Measurements from ENCODE around the gene LEUTX.
"Not testable (repeated sequence)": the region's sequence is repeated elsewhere in the genome, so short reads cannot be mapped to it uniquely, and the experiment has no call there.

LEUTX gene

GRCh38 chr19:39745643-39746042 is 33.0 kb upstream of the LEUTX start:
- no peak for DNase-seq
- no peak overlapping the region for H3K27ac ChIP-seq (ENCODE audit: insufficient read depth, low read length, poor library complexity, severe bottlenecking)

DNA sequence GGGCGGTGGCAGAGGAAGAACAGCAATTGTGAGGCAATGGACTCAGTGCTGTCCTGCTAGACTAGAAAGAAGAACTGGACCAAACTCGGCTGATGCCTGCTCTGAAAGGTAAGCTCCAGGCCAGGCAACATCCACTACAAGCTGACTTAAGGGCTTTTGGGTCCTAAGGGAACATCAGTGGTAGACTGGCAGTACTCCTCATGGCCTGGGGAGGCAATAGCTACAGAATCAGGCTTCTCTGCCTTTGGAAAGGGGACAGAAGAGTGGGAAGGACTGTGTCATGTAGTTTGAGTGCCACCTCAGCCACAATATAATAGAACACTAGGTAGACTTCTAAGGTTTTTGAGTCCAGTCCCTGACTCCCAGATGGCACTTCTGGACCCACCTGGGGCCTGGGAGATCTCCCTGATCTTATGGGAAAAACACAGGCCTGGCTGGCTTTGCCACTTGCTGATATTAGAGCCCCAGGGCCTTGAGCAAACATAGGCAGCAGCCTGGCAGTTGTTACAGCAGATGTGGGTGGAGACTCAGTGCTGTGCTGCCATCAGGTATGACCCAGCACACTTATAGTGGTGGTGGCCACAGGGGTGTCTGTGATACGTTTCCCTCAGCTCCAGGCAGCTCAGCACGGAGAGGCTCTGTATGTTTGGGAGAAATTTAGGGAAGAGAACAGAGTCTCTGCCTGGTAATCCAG is 31.7 kb upstream of the LEUTX start:
- no peak for DNase-seq
- no peaks in the 10 kb centered on the region for H3K4me1 ChIP-seq (ENCODE audit: control insufficient read depth, insufficient read depth, low read length, poor library complexity, severe bottlenecking)
- H3K27me3 ChIP-seq (replicated peaks; ENCODE audit: control insufficient read depth, insufficient read depth, low read length, poor library complexity, severe bottlenecking) = no peaks in the 10 kb centered on the region
- H3K4me3 ChIP-seq (ENCODE audit: insufficient read depth, low read depth, low read length, poor library complexity, severe bottlenecking) = no peak overlapping the region
- no peaks in the 10 kb centered on the region for H3K36me3 ChIP-seq (ENCODE audit: control insufficient read depth, insufficient read depth, low read length)
- H3K9me3 ChIP-seq (ENCODE audit: control insufficient read depth, low read length) = no peaks in the 10 kb centered on the region
- no peak overlapping the region for H3K27ac ChIP-seq (ENCODE audit: insufficient read depth, low read length, poor library complexity, severe bottlenecking)

More at GRCh38 chr19:39745643-39746042, 33.0 kb upstream of the LEUTX start:
- Histone ChIP-seq H3K4me1 (ENCODE audit: control insufficient read depth, insufficient read depth, low read length, poor library complexity, severe bottlenecking) (no peaks in the 10 kb centered on the region), H3K4me3 (ENCODE audit: insufficient read depth, low read depth, low read length, poor library complexity, severe bottlenecking) (no peak overlapping the region), H3K9me3 (ENCODE audit: control insufficient read depth, low read length) (no peaks in the 10 kb centered on the region), H3K27me3 (replicated peaks; ENCODE audit: control insufficient read depth, insufficient read depth, low read length, poor library complexity, severe bottlenecking) (no peaks in the 10 kb centered on the region), H3K36me3 (ENCODE audit: control insufficient read depth, insufficient read depth, low read length) (no peaks in the 10 kb centered on the region)

DNA sequence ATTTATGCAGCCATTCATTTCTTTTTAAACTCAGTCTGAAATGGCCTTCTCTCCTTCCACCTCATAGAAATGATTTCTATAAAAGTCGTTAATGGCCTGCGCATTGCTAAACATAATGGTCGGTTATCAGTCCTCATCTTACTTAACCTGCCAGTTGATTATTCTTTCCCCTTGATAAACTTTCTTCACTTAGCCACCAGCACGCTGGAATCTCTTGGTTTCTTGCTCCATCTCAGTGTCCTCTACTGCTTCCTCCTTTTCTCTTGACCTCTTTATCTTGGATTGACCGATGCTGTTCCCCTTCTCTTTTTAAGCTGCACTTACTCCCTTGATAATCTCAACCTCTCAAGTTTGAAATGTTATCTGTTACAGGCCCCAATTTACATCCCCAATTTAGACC is 28.7 kb upstream of the LEUTX start:
- H3K9me3 ChIP-seq (ENCODE audit: control insufficient read depth, low read length) = no peaks in the 10 kb centered on the region
- DNase-seq = no peak
- no peaks in the 10 kb centered on the region for H3K36me3 ChIP-seq (ENCODE audit: control insufficient read depth, insufficient read depth, low read length)
- no peak overlapping the region for H3K27ac ChIP-seq (ENCODE audit: insufficient read depth, low read length, poor library complexity, severe bottlenecking)
- H3K27me3 ChIP-seq (replicated peaks; ENCODE audit: control insufficient read depth, insufficient read depth, low read length, poor library complexity, severe bottlenecking) = no peaks in the 10 kb centered on the region
- no peak overlapping the region for H3K4me3 ChIP-seq (ENCODE audit: insufficient read depth, low read depth, low read length, poor library complexity, severe bottlenecking)
- no peaks in the 10 kb centered on the region for H3K4me1 ChIP-seq (ENCODE audit: control insufficient read depth, insufficient read depth, low read length, poor library complexity, severe bottlenecking)

DNA sequence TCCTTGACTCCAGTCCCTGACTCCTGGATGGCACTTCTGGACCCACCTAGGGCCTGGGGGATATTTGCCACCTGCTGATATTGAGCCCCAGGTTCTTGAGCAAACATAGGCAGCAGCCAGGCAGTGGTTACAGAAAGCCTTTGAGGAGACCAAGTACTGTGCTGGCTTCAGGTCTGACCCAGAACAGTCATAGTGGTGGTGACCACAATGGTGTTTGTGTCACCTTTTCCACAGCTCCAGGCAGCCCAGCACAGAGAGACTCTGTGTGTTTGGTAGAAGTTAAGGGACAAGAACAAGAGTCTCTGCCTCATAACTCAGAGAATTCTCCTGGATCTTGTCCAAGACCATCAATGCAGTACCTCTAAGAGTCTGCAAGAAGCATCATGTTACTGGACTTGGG is 26.3 kb upstream of the LEUTX start:
- DNase-seq = no peak
- no peaks in the 10 kb centered on the region for H3K27me3 ChIP-seq (replicated peaks; ENCODE audit: control insufficient read depth, insufficient read depth, low read length, poor library complexity, severe bottlenecking)
- H3K36me3 ChIP-seq (ENCODE audit: control insufficient read depth, insufficient read depth, low read length) = no peaks in the 10 kb centered on the region
- no peak overlapping the region for H3K4me3 ChIP-seq (ENCODE audit: insufficient read depth, low read depth, low read length, poor library complexity, severe bottlenecking)
- H3K9me3 ChIP-seq (ENCODE audit: control insufficient read depth, low read length) = no peaks in the 10 kb centered on the region
- no peaks in the 10 kb centered on the region for H3K4me1 ChIP-seq (ENCODE audit: control insufficient read depth, insufficient read depth, low read length, poor library complexity, severe bottlenecking)
- H3K27ac ChIP-seq (ENCODE audit: insufficient read depth, low read length, poor library complexity, severe bottlenecking) = no peak overlapping the region

- no peak overlapping the region for H3K4me3 ChIP-seq (ENCODE audit: insufficient read depth, low read depth, low read length, poor library complexity, severe bottlenecking)
- H3K27ac ChIP-seq (ENCODE audit: insufficient read depth, low read length, poor library complexity, severe bottlenecking) = no peak overlapping the region
- no peaks in the 10 kb centered on the region for H3K36me3 ChIP-seq (ENCODE audit: control insufficient read depth, insufficient read depth, low read length)
- H3K27me3 ChIP-seq (replicated peaks; ENCODE audit: control insufficient read depth, insufficient read depth, low read length, poor library complexity, severe bottlenecking) = no peaks in the 10 kb centered on the region
- H3K9me3 ChIP-seq (ENCODE audit: control insufficient read depth, low read length) = no peaks in the 10 kb centered on the region
- no peaks in the 10 kb centered on the region for H3K4me1 ChIP-seq (ENCODE audit: control insufficient read depth, insufficient read depth, low read length, poor library complexity, severe bottlenecking)
- DNase-seq = no peak
Observed at GRCh38 chr19:39752795-39753194, 25.9 kb upstream of the LEUTX start.

- H3K27me3 ChIP-seq (replicated peaks; ENCODE audit: control insufficient read depth, insufficient read depth, low read length, poor library complexity, severe bottlenecking) = no peaks in the 10 kb centered on the region
- DNase-seq = no peak
- no peaks in the 10 kb centered on the region for H3K36me3 ChIP-seq (ENCODE audit: control insufficient read depth, insufficient read depth, low read length)
- no peaks in the 10 kb centered on the region for H3K4me1 ChIP-seq (ENCODE audit: control insufficient read depth, insufficient read depth, low read length, poor library complexity, severe bottlenecking)
- no peak overlapping the region for H3K4me3 ChIP-seq (ENCODE audit: insufficient read depth, low read depth, low read length, poor library complexity, severe bottlenecking)
- H3K9me3 ChIP-seq (ENCODE audit: control insufficient read depth, low read length) = no peaks in the 10 kb centered on the region
- no peak overlapping the region for H3K27ac ChIP-seq (ENCODE audit: insufficient read depth, low read length, poor library complexity, severe bottlenecking)
Observed at GRCh38 chr19:39754544-39754943, 24.1 kb upstream of the LEUTX start.

DNA sequence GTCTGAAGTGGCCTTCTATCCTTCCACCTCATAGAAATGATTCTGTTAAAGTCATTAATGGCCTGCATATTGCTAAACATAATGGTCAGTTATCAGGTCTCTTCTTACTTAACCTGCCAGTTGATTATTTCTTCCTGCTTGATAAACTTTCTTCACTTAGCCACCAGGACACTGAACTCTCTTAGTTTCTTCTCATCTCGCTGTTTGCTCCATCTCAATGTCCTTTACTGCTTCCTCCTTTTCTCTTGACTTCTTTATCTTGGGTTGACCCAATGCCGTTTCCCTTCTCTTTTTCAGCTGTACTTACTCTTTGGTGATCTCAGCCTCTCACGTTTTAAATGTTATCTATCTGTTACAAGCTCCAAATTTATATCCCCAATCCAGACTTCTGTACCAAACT is 23.7 kb upstream of the LEUTX start:
- no peak for DNase-seq
- Histone ChIP-seq H3K36me3 (ENCODE audit: control insufficient read depth, insufficient read depth, low read length) (no peaks in the 10 kb centered on the region), H3K9me3 (ENCODE audit: control insufficient read depth, low read length) (no peaks in the 10 kb centered on the region), H3K4me3 (ENCODE audit: insufficient read depth, low read depth, low read length, poor library complexity, severe bottlenecking) (no peak overlapping the region), H3K27ac (ENCODE audit: insufficient read depth, low read length, poor library complexity, severe bottlenecking) (no peak overlapping the region), H3K4me1 (ENCODE audit: control insufficient read depth, insufficient read depth, low read length, poor library complexity, severe bottlenecking) (no peaks in the 10 kb centered on the region), H3K27me3 (replicated peaks; ENCODE audit: control insufficient read depth, insufficient read depth, low read length, poor library complexity, severe bottlenecking) (no peaks in the 10 kb centered on the region)

- Histone ChIP-seq H3K27me3 (replicated peaks; ENCODE audit: control insufficient read depth, insufficient read depth, low read length, poor library complexity, severe bottlenecking) (no peaks in the 10 kb centered on the region), H3K4me1 (ENCODE audit: control insufficient read depth, insufficient read depth, low read length, poor library complexity, severe bottlenecking) (no peaks in the 10 kb centered on the region), H3K36me3 (ENCODE audit: control insufficient read depth, insufficient read depth, low read length) (no peaks in the 10 kb centered on the region), H3K9me3 (ENCODE audit: control insufficient read depth, low read length) (no peaks in the 10 kb centered on the region), H3K4me3 (ENCODE audit: insufficient read depth, low read depth, low read length, poor library complexity, severe bottlenecking) (no peak overlapping the region), H3K27ac (ENCODE audit: insufficient read depth, low read length, poor library complexity, severe bottlenecking) (no peak overlapping the region)
- no peak for DNase-seq
Observed at GRCh38 chr19:39759457-39760184, 19.0 kb upstream of the LEUTX start.

DNA sequence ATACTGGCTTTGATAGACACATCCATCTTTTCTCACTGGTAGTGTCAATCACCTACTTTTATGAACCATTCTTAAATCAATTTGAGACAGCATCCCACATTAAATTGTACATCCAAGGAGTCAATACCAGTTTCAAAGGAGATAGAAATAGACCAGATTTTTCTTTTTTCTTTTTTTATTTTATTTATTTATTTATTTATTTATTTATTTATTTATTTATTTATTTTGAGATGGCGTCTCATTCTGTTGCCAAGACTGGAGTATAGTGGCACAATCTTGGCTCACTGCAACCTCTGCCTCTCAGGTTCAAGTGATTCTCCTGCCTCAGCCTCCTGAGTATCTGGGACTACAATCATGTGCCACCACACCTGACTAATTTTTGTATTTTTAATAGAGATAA is 16.8 kb upstream of the LEUTX start:
- H3K27ac ChIP-seq (ENCODE audit: insufficient read depth, low read length, poor library complexity, severe bottlenecking) = not testable (repeated sequence)

More for the DNA sequence above, 16.8 kb upstream of the LEUTX start:
- H3K4me3 ChIP-seq (ENCODE audit: insufficient read depth, low read depth, low read length, poor library complexity, severe bottlenecking); H3K27me3 ChIP-seq (replicated peaks; ENCODE audit: control insufficient read depth, insufficient read depth, low read length, poor library complexity, severe bottlenecking); H3K4me1 ChIP-seq (ENCODE audit: control insufficient read depth, insufficient read depth, low read length, poor library complexity, severe bottlenecking); H3K36me3 ChIP-seq (ENCODE audit: control insufficient read depth, insufficient read depth, low read length); H3K9me3 ChIP-seq (ENCODE audit: control insufficient read depth, low read length); DNase-seq: not testable (repeated sequence)

Data from effector memory CD4-positive, alpha-beta T cell (primary cell).